LoVo (cell line): ENCODE results near the gene TMEM143.
"Not testable (repeated sequence)": the region's sequence is repeated elsewhere in the genome, so short reads cannot be mapped to it uniquely, and the experiment has no call there.

Experiments used
- DNase-seq: peaks from one replicate; pipeline ENCODE4 v3.0.0-alpha.2; 2016; ENCODE audit warnings: low spot score

The TMEM143 gene

GRCh38 chr19:48329167-48329891, 34.4 kb downstream of the TMEM143 start:
- peak; percentile 37 for DNase-seq

- no peak for DNase-seq
Observed at GRCh38 chr19:48325265-48325910, 38.4 kb downstream of the TMEM143 start, which contains the start of gene EMP3. TSS of gene EMP3 (plus strand) at chr19:48325552. CDS start at chr19:48326845, 1,293 bp downstream.

- DNase-seq, result peak; percentile 97
Observed at GRCh38 chr19:48321622-48322591, 41.8 kb downstream of the TMEM143 start.

- DNase-seq, result peak; percentile 94
Observed at GRCh38 chr19:48321372-48321621, 42.4 kb downstream of the TMEM143 start.

GRCh38 chr19:48319647-48320541, 43.8 kb downstream of the TMEM143 start:
- peak; percentile 62 for DNase-seq

- no peak for DNase-seq
Observed at GRCh38 chr19:48318286-48318987, 45.3 kb downstream of the TMEM143 start.

GRCh38 chr19:48317708-48317960, 46.1 kb downstream of the TMEM143 start:
- not testable (repeated sequence) for DNase-seq

- DNase-seq, result no peak
Observed at GRCh38 chr19:48315712-48316111, 48.0 kb downstream of the TMEM143 start.

- no peak for DNase-seq
Observed at GRCh38 chr19:48311384-48311783, 52.4 kb downstream of the TMEM143 start.

- DNase-seq, result no peak
Observed at GRCh38 chr19:48310227-48310626, 53.5 kb downstream of the TMEM143 start.

GRCh38 chr19:48309731-48310130, 54.0 kb downstream of the TMEM143 start:
- not testable (repeated sequence) for DNase-seq

GRCh38 chr19:48308631-48309586, 54.8 kb downstream of the TMEM143 start:
- DNase-seq, result no peak

GRCh38 chr19:48303866-48304265, 59.9 kb downstream of the TMEM143 start:
- no peak for DNase-seq

- no peak for DNase-seq
Observed at GRCh38 chr19:48303367-48303766, 60.4 kb downstream of the TMEM143 start.

- DNase-seq, result no peak
Observed at GRCh38 chr19:48302600-48302959, 61.2 kb downstream of the TMEM143 start.

- DNase-seq, result no peak
Observed at GRCh38 chr19:48301886-48302599, 61.7 kb downstream of the TMEM143 start.

GRCh38 chr19:48297975-48298374, 65.8 kb downstream of the TMEM143 start:
- no peak for DNase-seq

- DNase-seq, result no peak
Observed at GRCh38 chr19:48296963-48297734, 66.6 kb downstream of the TMEM143 start.

GRCh38 chr19:48295458-48295857, 68.3 kb downstream of the TMEM143 start:
- DNase-seq, result no peak
